ENCODE measurements around the gene LAMB2.

DNA sequence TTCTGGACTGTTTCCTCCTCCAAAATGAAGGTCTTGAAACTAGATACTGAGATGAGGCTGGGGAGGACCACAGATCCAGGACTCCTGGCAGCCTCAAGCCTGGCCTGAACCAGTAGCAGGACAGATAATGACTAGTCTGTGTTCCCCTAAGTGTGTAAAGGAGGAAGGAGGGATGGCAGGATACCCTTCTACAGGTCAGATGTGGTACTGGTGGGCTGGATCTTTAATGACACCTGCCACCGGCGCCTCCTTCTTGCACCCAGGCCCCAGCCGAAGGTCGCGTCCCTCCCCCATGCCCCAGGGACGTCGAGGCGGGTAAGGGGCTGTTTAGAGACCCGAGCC lies 12.8 kb downstream of the LAMB2 start:
- TF ChIP-seq, protein P1, sequence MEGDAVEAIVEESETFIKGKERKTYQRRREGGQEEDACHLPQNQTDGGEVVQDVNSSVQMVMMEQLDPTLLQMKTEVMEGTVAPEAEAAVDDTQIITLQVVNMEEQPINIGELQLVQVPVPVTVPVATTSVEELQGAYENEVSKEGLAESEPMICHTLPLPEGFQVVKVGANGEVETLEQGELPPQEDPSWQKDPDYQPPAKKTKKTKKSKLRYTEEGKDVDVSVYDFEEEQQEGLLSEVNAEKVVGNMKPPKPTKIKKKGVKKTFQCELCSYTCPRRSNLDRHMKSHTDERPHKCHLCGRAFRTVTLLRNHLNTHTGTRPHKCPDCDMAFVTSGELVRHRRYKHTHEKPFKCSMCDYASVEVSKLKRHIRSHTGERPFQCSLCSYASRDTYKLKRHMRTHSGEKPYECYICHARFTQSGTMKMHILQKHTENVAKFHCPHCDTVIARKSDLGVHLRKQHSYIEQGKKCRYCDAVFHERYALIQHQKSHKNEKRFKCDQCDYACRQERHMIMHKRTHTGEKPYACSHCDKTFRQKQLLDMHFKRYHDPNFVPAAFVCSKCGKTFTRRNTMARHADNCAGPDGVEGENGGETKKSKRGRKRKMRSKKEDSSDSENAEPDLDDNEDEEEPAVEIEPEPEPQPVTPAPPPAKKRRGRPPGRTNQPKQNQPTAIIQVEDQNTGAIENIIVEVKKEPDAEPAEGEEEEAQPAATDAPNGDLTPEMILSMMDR (conservative IDR thresholded peaks at IDR 0.05; ENCODE audit: low read length) = no peak
- no peak for TF ChIP-seq EZH2phosphoT487 (IDR thresholded peaks at IDR 0.05; ENCODE audit: borderline replicate concordance)
